ENCODE data around the gene UTS2B.

UTS2B gene

GRCh38 chr3:191340966-191341365 lies 10.6 kb upstream of the UTS2B start:
- no peak for TF ChIP-seq CTCF (IDR thresholded peaks at IDR 0.05)

- no peak for TF ChIP-seq CTCF (IDR thresholded peaks at IDR 0.05)
Observed at GRCh38 chr3:191340351-191340750, 10.0 kb upstream of the UTS2B start.

- no peak for TF ChIP-seq CTCF (IDR thresholded peaks at IDR 0.05)
Observed at GRCh38 chr3:191339316-191339917, 9.1 kb upstream of the UTS2B start.

- no peak for TF ChIP-seq CTCF (IDR thresholded peaks at IDR 0.05)
Observed at GRCh38 chr3:191338177-191338488, 7.8 kb upstream of the UTS2B start.

- TF ChIP-seq CTCF (IDR thresholded peaks at IDR 0.05) = no peak
Observed at GRCh38 chr3:191336833-191337232, 6.5 kb upstream of the UTS2B start.

- TF ChIP-seq CTCF (IDR thresholded peaks at IDR 0.05) = no peak
Observed at GRCh38 chr3:191334346-191334893, 4.1 kb upstream of the UTS2B start.

- TF ChIP-seq CTCF (IDR thresholded peaks at IDR 0.05) = no peak
Observed at GRCh38 chr3:191333298-191333880, 3.1 kb upstream of the UTS2B start.
